ENCODE measurements around the gene DKK1. TPM values are rescaled to one million over a fixed set of nuclear protein-coding genes. Genes with fewer than 3 reads are reported as not detected.

The DKK1 gene
- total and polyA plus RNA-seq, 2 of the 13 experiments (the other 11 are each of a cell fraction or from before 2014, with no cell fraction given): 123 to 262 TPM

- POLR2A ChIA-PET: no interaction called here
- intact Hi-C loops (cut with micrococcal nuclease; ENCODE audit: unreplicated experiment): no loop called here
- ATAC-seq (no peak), DNase-seq (ENCODE audit: low spot score) (no peak), FAIRE-seq (no peak)
- in situ Hi-C loops (cut with HindIII; ENCODE audit: extremely low pct_ligation_motif_present, low pct_unique_long_range_greater_than_20kb): no loop called here
- CTCF ChIA-PET (ENCODE audit: low intra/inter-chr PET ratio, low total read pairs): no interaction called here
- TF ChIP-seq MAFF (IDR thresholded peaks at IDR 0.05; ENCODE audit: low read depth, low read length) (peak; percentile 99), MAFK (conservative IDR thresholded peaks at IDR 0.05 in 1 of 2, IDR thresholded peaks at IDR 0.05 in 1 of 2; ENCODE audit: low read length in 2 of 2) (peak; percentile 98 to 99)
- TF ChIP-seq, protein P1, sequence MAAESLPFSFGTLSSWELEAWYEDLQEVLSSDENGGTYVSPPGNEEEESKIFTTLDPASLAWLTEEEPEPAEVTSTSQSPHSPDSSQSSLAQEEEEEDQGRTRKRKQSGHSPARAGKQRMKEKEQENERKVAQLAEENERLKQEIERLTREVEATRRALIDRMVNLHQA (CRISPR knock-in tag; IDR thresholded peaks at IDR 0.05): no peak
- H4K20me1 ChIP-seq (ENCODE audit: insufficient read depth, low read length): no peaks in the 10 kb centered on the region
- H3K27ac ChIP-seq (ENCODE audit: extremely low read length, insufficient read depth, low read length): no peak overlapping the region
- no peak overlapping the region for H3K4me3 ChIP-seq (replicated peaks in 1 of 3; ENCODE audit: insufficient read depth in 1 of 3, low read depth in 2 of 3, low read length in 3 of 3)
- H3K9ac ChIP-seq (ENCODE audit: insufficient read depth, low read depth, low read length): no peak overlapping the region
- H2AFZ ChIP-seq (ENCODE audit: low read length): no peak overlapping the region
- 50% methylated on average over 1 of the region's 1 CpG for WGBS (ENCODE audit: low lambda C conversion rate)
- H3K27me3 ChIP-seq (ENCODE audit: control insufficient read depth in 1 of 2, insufficient read depth in 2 of 2, low read length in 2 of 2): no peaks in the 10 kb centered on the region
- BruUV-seq (replicated peaks): no TSS peak
- H3K79me2 ChIP-seq (ENCODE audit: insufficient read depth, low read length): no peaks in the 10 kb centered on the region
- H3K4me2 ChIP-seq (ENCODE audit: low read depth, low read length): no peak overlapping the region
- H3K36me3 ChIP-seq (replicated peaks in 1 of 2; ENCODE audit: control insufficient read depth in 1 of 2, insufficient read depth in 2 of 2, low read length in 2 of 2): no peaks in the 10 kb centered on the region
- H3K4me1 ChIP-seq (ENCODE audit: insufficient read depth, low read length): peaks cover 32% of the 10 kb centered on the region
- no peaks in the 10 kb centered on the region for H3K9me3 ChIP-seq (ENCODE audit: low read length)
Measured at GRCh38 chr10:52337225-52337624, 23.1 kb downstream of the DKK1 start.

DNA sequence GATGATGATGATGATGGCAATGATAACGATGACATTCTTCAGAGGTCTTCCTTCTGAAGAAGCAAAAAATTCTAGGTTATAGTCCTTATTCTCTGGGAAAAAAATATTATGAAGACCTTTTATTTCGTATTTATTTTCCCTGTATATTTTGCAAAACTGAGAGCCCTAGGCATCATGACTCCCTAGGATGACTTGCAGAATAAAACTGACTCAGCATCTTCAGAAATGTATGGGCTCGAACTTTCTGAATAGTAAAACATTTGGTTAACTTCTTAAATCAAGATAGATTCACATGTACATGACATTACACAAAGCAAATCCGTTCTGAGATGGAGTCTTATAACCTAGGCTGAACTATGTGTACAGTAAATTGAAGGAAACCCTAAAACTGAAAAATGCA is 29.4 kb downstream of the DKK1 start:
- Histone ChIP-seq H3K36me3 (replicated peaks in 1 of 2; ENCODE audit: control insufficient read depth in 1 of 2, insufficient read depth in 2 of 2, low read length in 2 of 2) (no peaks in the 10 kb centered on the region), H3K4me1 (ENCODE audit: insufficient read depth, low read length) (no peaks in the 10 kb centered on the region), H2AFZ (ENCODE audit: low read length) (no peak overlapping the region), H3K79me2 (ENCODE audit: insufficient read depth, low read length) (no peaks in the 10 kb centered on the region), H3K9me3 (ENCODE audit: low read length) (no peaks in the 10 kb centered on the region), H3K27ac (ENCODE audit: extremely low read length, insufficient read depth, low read length) (no peak overlapping the region), H3K4me3 (replicated peaks in 1 of 3; ENCODE audit: insufficient read depth in 1 of 3, low read depth in 2 of 3, low read length in 3 of 3) (no peak overlapping the region), H3K27me3 (ENCODE audit: control insufficient read depth in 1 of 2, insufficient read depth in 2 of 2, low read length in 2 of 2) (no peaks in the 10 kb centered on the region), H3K4me2 (ENCODE audit: low read depth, low read length) (no peak overlapping the region), H3K9ac (ENCODE audit: insufficient read depth, low read depth, low read length) (no peak overlapping the region), H4K20me1 (ENCODE audit: insufficient read depth, low read length) (no peaks in the 10 kb centered on the region)
- no peak for ATAC-seq
- no TSS peak for BruUV-seq (replicated peaks)
- 37% methylated on average over 4 of the region's 4 CpGs for WGBS (ENCODE audit: low lambda C conversion rate)
- FAIRE-seq: peak; percentile 30
- in situ Hi-C loops (cut with HindIII; ENCODE audit: extremely low pct_ligation_motif_present, low pct_unique_long_range_greater_than_20kb) (no loop called here), intact Hi-C loops (cut with micrococcal nuclease; ENCODE audit: unreplicated experiment) (no loop called here)
- no peak for TF ChIP-seq ZNF652 (CRISPR knock-in tag; IDR thresholded peaks at IDR 0.05; ENCODE audit: borderline replicate concordance, low read depth)
- no peak for TF ChIP-seq HDAC6 (IDR thresholded peaks at IDR 0.05; ENCODE audit: low read depth, low read length)
- TF ChIP-seq ATRX (CRISPR knock-in tag; IDR thresholded peaks at IDR 0.05; ENCODE audit: borderline replicate concordance): no peak
- TF ChIP-seq MAFF (IDR thresholded peaks at IDR 0.05; ENCODE audit: low read depth, low read length): peak; percentile 84
- TF ChIP-seq ZNF709 (CRISPR knock-in tag; IDR thresholded peaks at IDR 0.05): no peak
- TF ChIP-seq HOXA7 (CRISPR knock-in tag; IDR thresholded peaks at IDR 0.05): no peak
- peak; percentile 58 for TF ChIP-seq NFE2L2 (IDR thresholded peaks at IDR 0.05; ENCODE audit: low read length)
- peak; percentile 79 to 91 for TF ChIP-seq MAFK (conservative IDR thresholded peaks at IDR 0.05 in 1 of 2, IDR thresholded peaks at IDR 0.05 in 1 of 2; ENCODE audit: low read length in 2 of 2)
- POLR2A ChIA-PET: no interaction called here
- DNase-seq (ENCODE audit: low spot score): no peak
- CTCF ChIA-PET (ENCODE audit: low intra/inter-chr PET ratio, low total read pairs): no interaction called here

Data from HepG2 (cell line).